Caco-2 (cell line): Measurements from ENCODE around the gene IQSEC2. TPM values are rescaled to one million over a fixed set of nuclear protein-coding genes. Genes with fewer than 3 reads are reported as not detected.

Experiments used
- BruUV-seq: library from RNA; stranded (reverse); fragments of 400-500 nt; replicated peaks from 2 replicates; lab custom pipeline; 2021; lab: Mats Ljungman, UMichigan
- CTCF ChIA-PET: fragments of 300-600 bp; sonication (Branson Sonifier 250); formaldehyde crosslinking; loops from one replicate; lab custom pipeline; 2022; ENCODE audit warnings: antibody characterized with exemption; lab: Charles Lee
- POLR2A ChIA-PET: fragments of 300-600 bp; sonication (Branson Sonifier 250); formaldehyde crosslinking; loops from one replicate; lab custom pipeline; 2022; ENCODE audit warnings: antibody characterized with exemption; lab: Charles Lee
- DNase-seq, 2 experiments: peaks; one replicate each; pipeline versions ENCODE4 v3.0.0 to v3.0.0-alpha.2; 2020 to 2022
- H3K27me3 ChIP-seq: replicated peaks from 2 replicates; pipeline ENCODE4 v1.6.0; 2011; ENCODE audit warnings: low read length; ENCODE audit not compliant: control insufficient read depth, insufficient read depth
- H3K36me3 ChIP-seq: 2 replicates; pipeline ENCODE4 v1.5.1; 2011; ENCODE audit warnings: low read length; ENCODE audit not compliant: control insufficient read depth, insufficient read depth
- H3K4me1 ChIP-seq: fragments of 250-450 bp; sonication (Bioruptor Pico); 2 replicates; pipeline ENCODE4 v1.5.1; 2020; ENCODE audit warnings: mild to moderate bottlenecking
- H3K4me3 ChIP-seq: 2 replicates; pipeline ENCODE4 v1.5.1; 2011; ENCODE audit warnings: low read depth, mild to moderate bottlenecking, control low read depth, low read length
- H3K9me3 ChIP-seq: fragments of 250-450 bp; sonication (Bioruptor Pico); 2 replicates; pipeline ENCODE4 v1.5.1; 2020; ENCODE audit warnings: mild to moderate bottlenecking, moderate library complexity
- H3K27ac Mint-ChIP-seq: one replicate; pipeline ENCODE4 v1.8.0; 2022; ENCODE audit warnings: mixed read lengths; ENCODE audit not compliant: unreplicated experiment
- H3K27me3 Mint-ChIP-seq: one replicate; pipeline ENCODE4 v1.8.0; 2022; ENCODE audit warnings: mixed read lengths; ENCODE audit not compliant: insufficient read depth, unreplicated experiment
- H3K36me3 Mint-ChIP-seq: one replicate; pipeline ENCODE4 v1.8.0; 2022; ENCODE audit warnings: mild to moderate bottlenecking, mixed read lengths; ENCODE audit not compliant: insufficient read depth, unreplicated experiment
- H3K4me1 Mint-ChIP-seq: one replicate; pipeline ENCODE4 v1.8.0; 2022; ENCODE audit warnings: low read depth, mixed read lengths; ENCODE audit not compliant: unreplicated experiment
- H3K4me3 Mint-ChIP-seq: one replicate; pipeline ENCODE4 v1.8.0; 2022; ENCODE audit warnings: mild to moderate bottlenecking, moderate library complexity, mixed read lengths; ENCODE audit not compliant: unreplicated experiment
- H3K9me3 Mint-ChIP-seq: one replicate; pipeline ENCODE4 v1.8.0; 2022; ENCODE audit warnings: mixed read lengths; ENCODE audit not compliant: unreplicated experiment
- CTCF ChIP-seq, 2 experiments: fragments of 200-600 bp in 1 of 2; IDR thresholded peaks; 1 replicate in 1 of 2; 2 replicates in 1 of 2; pipeline versions ENCODE4 v1.5.1 to v1.8.0; 2011 to 2022; ENCODE audit warnings: antibody characterized with exemption in 1 of 2, control low read depth in 1 of 2, inconsistent platforms in 1 of 2, low read depth in 1 of 2, low read length in 1 of 2, mild to moderate bottlenecking in 1 of 2, moderate library complexity in 1 of 2; ENCODE audit not compliant: insufficient read depth in 1 of 2, severe bottlenecking in 1 of 2, unreplicated experiment in 1 of 2
- intact Hi-C: fragments of 100-400 bp; cut with micrococcal nuclease; formaldehyde crosslinking; loops from one replicate; pipeline ENCODE4 v1.10.0; 2022; ENCODE audit not compliant: unreplicated experiment
- total RNA-seq: library from RNA; stranded (reverse); gene quantifications from 2 replicates; pipeline ENCODE4 v1.2.3, GENCODE V29; 2022

The IQSEC2 gene
- total RNA-seq, 1 experiment from 2014 or later: 1.8 TPM

GRCh38 chrX:53250556-53250955 is 30.8 kb downstream of the IQSEC2 start:
- CTCF ChIA-PET: no interaction called here
- no peak for TF ChIP-seq CTCF (IDR thresholded peaks at IDR 0.05; ENCODE audit: insufficient read depth in 1 of 2, low read depth in 1 of 2, low read length in 1 of 2, severe bottlenecking in 1 of 2, unreplicated experiment in 1 of 2)
- H3K9me3 ChIP-seq: no peaks in the 10 kb centered on the region

GRCh38 chrX:53249408-53250042 is 31.9 kb downstream of the IQSEC2 start:
- H3K9me3 Mint-ChIP-seq: no peaks in the 10 kb centered on the region
- CTCF ChIA-PET: no interaction called here
- no peak overlapping the region for H3K27ac Mint-ChIP-seq
- H3K36me3 Mint-ChIP-seq: no peaks in the 10 kb centered on the region
- no peaks in the 10 kb centered on the region for H3K4me1 Mint-ChIP-seq
- no peak for TF ChIP-seq CTCF (IDR thresholded peaks at IDR 0.05; ENCODE audit: insufficient read depth in 1 of 2, low read depth in 1 of 2, low read length in 1 of 2, severe bottlenecking in 1 of 2, unreplicated experiment in 1 of 2)
- BruUV-seq: no TSS peak
- DNase-seq: no peak
- H3K36me3 ChIP-seq: no peaks in the 10 kb centered on the region
- H3K4me1 ChIP-seq: no peaks in the 10 kb centered on the region
- POLR2A ChIA-PET: no interaction called here
- intact Hi-C loops: no loop called here
- H3K4me3 Mint-ChIP-seq: no peak overlapping the region
- H3K27me3 Mint-ChIP-seq: peaks cover 4% of the 10 kb centered on the region
- no peak overlapping the region for H3K4me3 ChIP-seq
- no peaks in the 10 kb centered on the region for H3K9me3 ChIP-seq
- no peaks in the 10 kb centered on the region for H3K27me3 ChIP-seq

More at GRCh38 chrX:53250556-53250955, 30.8 kb downstream of the IQSEC2 start:
- H3K4me3 Mint-ChIP-seq: no peak overlapping the region
- Histone ChIP-seq H3K27me3 (no peaks in the 10 kb centered on the region), H3K4me3 (no peak overlapping the region), H3K4me1 (no peaks in the 10 kb centered on the region), H3K36me3 (no peaks in the 10 kb centered on the region)
- H3K27ac Mint-ChIP-seq: no peak overlapping the region
- H3K27me3 Mint-ChIP-seq: peaks cover 4% of the 10 kb centered on the region
- no peak for DNase-seq
- POLR2A ChIA-PET: interaction anchor here (0.5 kb wide), 1 partner anchor 172 kb away, joined by 3 read pairs; no protein-coding TSS in a partner anchor
- intact Hi-C loops: no loop called here
- no TSS peak for BruUV-seq
- no peaks in the 10 kb centered on the region for H3K36me3 Mint-ChIP-seq
- H3K4me1 Mint-ChIP-seq: no peaks in the 10 kb centered on the region
- H3K9me3 Mint-ChIP-seq: no peaks in the 10 kb centered on the region

- H3K36me3 Mint-ChIP-seq: no peaks in the 10 kb centered on the region
- Histone ChIP-seq H3K9me3 (no peaks in the 10 kb centered on the region), H3K36me3 (no peaks in the 10 kb centered on the region), H3K4me3 (no peak overlapping the region), H3K4me1 (no peaks in the 10 kb centered on the region), H3K27me3 (no peaks in the 10 kb centered on the region)
- CTCF ChIA-PET: no interaction called here
- BruUV-seq: no TSS peak
- H3K27ac Mint-ChIP-seq: no peak overlapping the region
- intact Hi-C loops: no loop called here
- no peaks in the 10 kb centered on the region for H3K4me1 Mint-ChIP-seq
- no peaks in the 10 kb centered on the region for H3K9me3 Mint-ChIP-seq
- POLR2A ChIA-PET: no interaction called here
- DNase-seq: no peak
- no peak overlapping the region for H3K4me3 Mint-ChIP-seq
- TF ChIP-seq CTCF (IDR thresholded peaks at IDR 0.05; ENCODE audit: insufficient read depth in 1 of 2, low read depth in 1 of 2, low read length in 1 of 2, severe bottlenecking in 1 of 2, unreplicated experiment in 1 of 2): no peak
- peaks cover 4% of the 10 kb centered on the region for H3K27me3 Mint-ChIP-seq
Measured at GRCh38 chrX:53247928-53248327, 33.5 kb downstream of the IQSEC2 start.
